Umbilical cord (tissue), 2 donors: ENCODE measurements around the gene SLC35A4. TPM values are rescaled to one million over a fixed set of nuclear protein-coding genes. Genes with fewer than 3 reads are reported as not detected.
"Not testable (repeated sequence)": the region's sequence is repeated elsewhere in the genome, so short reads cannot be mapped to it uniquely, and the experiment has no call there.

Experiments used
- DNase-seq: peaks from one replicate; pipeline ENCODE4 v3.0.0-alpha.2; 2015; ENCODE audit warnings: low spot score
- total RNA-seq: library from RNA; depleted of rRNA; stranded (reverse); fragments of >200 nt; gene quantifications from one replicate; pipeline ENCODE4 v1.2.3, GENCODE V29; 2014; ENCODE audit warnings: low replicate concordance; ENCODE audit not compliant: insufficient read depth

Gene SLC35A4
- total RNA-seq, 1 donor from 2014 or later, result 12.3 TPM

DNA sequence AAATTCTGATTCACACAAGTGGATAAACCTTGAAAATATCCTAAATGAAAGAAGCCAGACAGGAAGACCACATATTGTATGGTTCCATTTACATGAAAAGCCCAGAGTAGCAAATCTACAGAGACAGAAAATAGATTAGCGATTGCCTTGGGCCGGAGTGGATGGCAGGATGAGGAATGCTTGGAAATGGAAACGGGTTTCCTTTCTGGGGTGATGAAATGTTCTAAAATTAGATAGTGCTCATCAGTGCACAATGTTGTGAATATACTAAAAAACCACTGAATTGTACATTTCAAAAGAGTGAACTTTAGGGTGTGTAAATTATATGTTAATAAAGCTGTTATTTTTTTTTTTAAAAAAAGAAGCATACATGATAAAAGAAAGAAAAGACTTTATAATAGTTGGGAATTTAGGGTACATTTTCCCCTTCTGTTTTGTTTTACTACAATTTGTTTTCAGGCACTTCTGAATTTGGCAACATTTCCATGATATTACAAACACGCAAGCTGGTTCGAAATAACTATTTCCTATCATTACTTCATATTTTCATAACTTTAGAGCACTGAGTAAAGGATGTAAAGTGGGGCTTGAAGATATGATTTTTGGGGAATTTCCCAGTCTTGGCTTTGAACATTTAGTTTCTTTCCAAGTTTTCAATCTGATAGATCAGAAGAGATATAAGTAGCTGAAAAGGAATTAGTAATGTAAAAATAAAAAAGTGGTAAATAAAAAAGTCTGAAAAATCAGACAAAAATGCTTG is 23.9 kb downstream of the SLC35A4 start:
- no peak for DNase-seq

GRCh38 chr5:140590861-140591260 is 26.2 kb downstream of the SLC35A4 start:
- no peak for DNase-seq

- no peak for DNase-seq
Observed at GRCh38 chr5:140591747-140592372, 27.2 kb downstream of the SLC35A4 start.

GRCh38 chr5:140593070-140593469 is 28.4 kb downstream of the SLC35A4 start:
- not testable (repeated sequence) for DNase-seq

DNA sequence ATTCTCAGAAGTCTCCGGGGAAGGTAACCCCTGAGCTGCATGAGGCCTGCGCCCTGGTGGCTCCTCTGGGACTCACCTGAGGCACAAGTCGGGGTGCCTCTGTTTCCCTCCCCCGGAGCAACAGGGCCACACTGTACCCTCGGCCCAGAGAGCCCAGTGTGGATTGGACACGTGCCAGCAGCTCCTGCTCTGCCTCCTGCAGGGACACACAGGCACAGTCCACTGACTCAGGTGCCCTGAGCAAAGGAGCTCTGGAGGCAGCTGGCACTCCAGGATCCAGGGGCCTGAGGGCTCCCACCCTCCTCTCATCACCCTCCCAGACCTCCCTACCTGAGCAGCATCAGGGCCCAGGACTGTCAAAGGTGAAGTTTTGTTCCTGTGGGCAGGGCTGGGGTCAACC is 29.5 kb downstream of the SLC35A4 start:
- DNase-seq, result no peak

GRCh38 chr5:140595538-140596300 is 31.1 kb downstream of the SLC35A4 start:
- DNase-seq, result peak; percentile 42

DNA sequence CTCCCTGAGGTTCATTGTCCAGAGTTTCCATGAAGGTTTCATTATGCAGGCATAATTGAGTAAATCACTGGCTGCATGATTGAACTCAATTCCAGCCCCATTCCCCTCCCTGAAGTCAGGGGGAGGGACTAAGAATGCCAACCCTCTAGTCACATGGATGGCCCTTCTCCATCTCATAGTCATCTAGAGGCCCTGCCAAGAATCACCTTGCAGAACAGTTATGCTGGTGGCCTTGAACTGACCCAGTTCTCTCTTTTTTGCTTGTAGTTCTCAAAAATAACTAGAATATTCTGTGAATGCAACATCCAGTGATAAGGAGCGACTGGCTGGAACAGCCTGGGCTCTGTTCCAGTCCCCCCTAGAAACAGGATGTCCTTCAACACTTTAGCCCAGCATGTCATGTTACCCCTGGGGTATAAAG is 31.7 kb downstream of the SLC35A4 start:
- no peak for DNase-seq

GRCh38 chr5:140598836-140599235 is 34.2 kb downstream of the SLC35A4 start:
- DNase-seq, result no peak

DNA sequence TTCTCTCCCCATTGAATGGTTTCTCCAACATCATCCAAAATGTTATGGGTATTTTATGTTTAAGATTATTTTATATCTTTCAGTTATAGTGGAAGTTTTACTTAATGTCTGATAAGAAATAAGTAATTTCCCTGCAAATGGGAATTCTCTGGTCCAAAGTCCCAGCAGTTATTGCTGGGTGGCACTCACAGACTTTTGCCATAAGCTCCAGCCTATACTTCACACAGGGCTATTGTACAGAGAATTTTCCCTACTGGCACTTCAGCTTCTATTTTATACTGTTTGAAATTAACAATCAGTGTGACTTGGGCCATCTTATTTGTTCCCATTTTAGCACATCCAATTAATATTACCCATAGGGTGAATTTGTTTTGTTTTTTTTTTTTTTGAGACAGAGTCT is 35.5 kb downstream of the SLC35A4 start:
- no peak for DNase-seq

GRCh38 chr5:140602147-140602546 is 37.5 kb downstream of the SLC35A4 start:
- DNase-seq, result no peak

GRCh38 chr5:140603446-140603698 is 38.7 kb downstream of the SLC35A4 start:
- not testable (repeated sequence) for DNase-seq

DNA sequence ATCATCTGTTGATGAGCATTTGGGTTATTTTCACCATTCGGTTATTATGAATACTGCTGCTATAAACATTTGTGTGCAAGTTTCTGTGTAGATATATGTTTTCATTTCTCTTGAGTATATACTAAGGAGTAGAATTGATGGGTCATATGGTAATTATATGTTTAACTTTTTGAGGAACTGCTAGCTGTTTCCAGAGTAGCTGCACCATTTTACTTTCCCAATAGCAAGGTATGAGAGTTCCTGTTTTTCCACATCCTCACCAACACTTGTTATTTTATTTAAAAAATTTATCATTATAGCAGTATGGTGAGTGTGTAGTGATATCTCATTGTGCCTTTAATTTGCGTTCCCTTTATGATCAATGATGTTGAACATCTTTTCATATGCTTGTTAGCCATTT is 39.1 kb downstream of the SLC35A4 start:
- no peak for DNase-seq

GRCh38 chr5:140605879-140606278 is 41.3 kb downstream of the SLC35A4 start:
- no peak for DNase-seq

DNA sequence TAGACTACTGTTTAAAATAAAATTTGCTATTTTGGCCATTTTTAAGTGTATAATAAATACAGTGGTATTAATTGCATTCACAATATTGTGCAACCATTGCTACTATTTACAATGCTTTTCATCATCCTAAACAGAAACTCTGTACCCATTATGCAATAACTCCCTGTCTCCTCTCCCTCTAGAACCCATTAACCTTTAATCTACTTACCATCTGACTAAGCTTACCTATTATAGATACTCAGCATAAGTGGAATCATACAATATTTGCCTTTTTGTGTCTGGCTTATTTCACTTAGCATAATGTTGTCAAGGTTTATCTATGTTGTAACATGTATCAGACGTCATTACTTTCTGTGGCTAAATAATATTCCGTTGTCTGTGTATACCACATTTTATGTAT is 42.4 kb downstream of the SLC35A4 start:
- DNase-seq, result no peak

DNA sequence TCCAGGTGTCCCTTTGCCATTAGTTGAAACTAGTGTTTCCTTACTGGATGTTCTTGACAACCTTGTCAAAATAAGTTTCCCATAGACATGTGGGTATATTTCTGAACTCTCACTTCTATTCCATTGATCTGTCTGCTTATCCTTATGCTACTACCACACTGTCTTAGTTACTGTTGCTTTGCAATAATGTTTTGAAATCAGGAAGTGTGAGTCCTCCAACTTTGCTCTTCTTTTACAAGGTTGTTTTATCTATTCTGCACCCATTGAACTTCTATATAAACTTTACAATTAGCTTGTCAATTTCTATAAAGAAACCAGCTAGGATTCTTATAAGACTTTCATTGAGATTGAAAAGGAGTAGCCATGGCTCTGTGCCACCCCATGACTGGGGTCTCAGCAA is 44.1 kb downstream of the SLC35A4 start:
- DNase-seq, result no peak

GRCh38 chr5:140609126-140609525 is 44.5 kb downstream of the SLC35A4 start:
- DNase-seq, result no peak

DNA sequence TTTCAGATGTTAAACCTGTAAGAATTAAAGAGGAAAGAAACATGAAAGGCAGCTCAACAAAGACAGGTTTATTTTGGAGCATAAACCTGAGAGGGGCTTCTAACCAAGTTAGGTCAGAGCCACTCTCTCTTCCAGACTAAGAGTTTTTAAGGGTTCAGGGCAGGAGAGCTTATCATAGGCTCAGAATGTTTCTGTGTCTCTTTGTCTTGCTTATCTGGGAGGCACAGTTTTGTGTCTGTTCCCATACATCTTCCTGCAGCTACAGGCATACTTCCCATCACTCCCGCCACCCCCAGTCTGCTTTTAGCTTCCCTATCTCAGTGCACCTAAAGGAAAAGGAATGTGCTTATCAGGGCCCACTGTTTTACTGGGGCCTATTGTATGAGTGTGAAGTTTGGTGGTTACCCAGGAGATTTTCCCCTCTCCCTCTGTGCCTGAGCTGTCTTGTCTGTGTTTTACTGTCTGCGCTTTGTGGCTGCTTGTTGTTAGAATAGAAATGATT is 46.4 kb downstream of the SLC35A4 start:
- DNase-seq, result no peak

Other genes starting within 250 kb of the SLC35A4 start
- 30.8 TPM for gene HBEGF, start 218.2 kb upstream of the SLC35A4 start, total RNA-seq
- gene SLC4A9, start 204.6 kb upstream of the SLC35A4 start, total RNA-seq, result not detected
- gene ANKHD1, start 163.0 kb upstream of the SLC35A4 start, total RNA-seq, result 104 TPM
- not detected for gene EIF4EBP3, start 17.2 kb upstream of the SLC35A4 start, total RNA-seq
- gene SRA1, start 7.4 kb upstream of the SLC35A4 start, total RNA-seq, result 12.0 TPM
- gene APBB3, start 230 bp upstream of the SLC35A4 start, total RNA-seq, result 21.9 TPM
- 66.7 TPM for gene CD14, start 68.3 kb downstream of the SLC35A4 start, total RNA-seq
- gene TMCO6, start 74.6 kb downstream of the SLC35A4 start, total RNA-seq, result 7.5 TPM
- 32.7 TPM for gene NDUFA2, start 82.8 kb downstream of the SLC35A4 start, total RNA-seq
- 124 TPM for gene IK, start 83.0 kb downstream of the SLC35A4 start, total RNA-seq
- gene WDR55, start 100.1 kb downstream of the SLC35A4 start, total RNA-seq, result 19.0 TPM
- 0.96 TPM for gene DND1, start 108.7 kb downstream of the SLC35A4 start, total RNA-seq
- 31.1 TPM for gene HARS1, start 126.5 kb downstream of the SLC35A4 start, total RNA-seq
- 20.0 TPM for gene HARS2, start 126.6 kb downstream of the SLC35A4 start, total RNA-seq
- gene ZMAT2, start 135.6 kb downstream of the SLC35A4 start, total RNA-seq, result 35.4 TPM
- 5.3 TPM for gene PCDHA1, start 221.3 kb downstream of the SLC35A4 start, total RNA-seq
- 3.4 TPM for gene PCDHA2, start 230.0 kb downstream of the SLC35A4 start, total RNA-seq
- 4.3 TPM for gene PCDHA3, start 236.2 kb downstream of the SLC35A4 start, total RNA-seq
- 1.9 TPM for gene PCDHA4, start 242.2 kb downstream of the SLC35A4 start, total RNA-seq